DMS53 treated with DMSO at 0.1 percent for 48 hours (cell line): ENCODE measurements around the gene RAB27B.
"Not testable (repeated sequence)": the region's sequence is repeated elsewhere in the genome, so short reads cannot be mapped to it uniquely, and the experiment has no call there.

ENCODE experiments used
- DNase-seq: peaks from one replicate; lab custom pipeline; 2025; ENCODE audit not compliant: unreplicated experiment; lab: John Stamatoyannopoulos, UW

The RAB27B gene

DNA sequence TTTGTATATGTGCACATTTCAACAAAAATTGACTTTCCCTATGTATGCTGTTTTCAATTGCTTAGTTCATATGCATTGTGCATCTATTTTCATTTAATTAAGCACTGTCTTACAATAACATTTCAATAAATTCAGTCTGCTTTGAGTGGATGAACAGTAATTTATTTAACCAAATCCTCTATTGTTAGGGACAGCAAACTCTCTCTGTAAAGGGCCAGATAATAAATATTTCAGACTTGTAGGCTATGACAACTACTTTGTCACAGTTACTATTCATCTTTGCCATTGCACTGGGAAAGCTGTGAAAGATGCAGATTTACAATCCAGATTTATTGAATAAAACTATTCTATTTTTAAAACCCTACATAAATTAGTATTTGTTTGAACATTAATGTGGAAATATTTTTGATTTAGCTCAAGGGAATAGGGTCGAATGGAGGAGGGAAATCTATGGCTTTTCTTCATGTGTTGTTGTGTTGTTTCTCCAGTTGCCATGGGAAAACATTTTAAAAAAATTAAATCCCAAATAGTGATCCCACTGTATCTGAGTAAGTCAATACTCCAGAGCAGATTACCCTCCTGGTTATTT is 14.2 kb upstream of the RAB27B start:
- DNase-seq, result no peak

DNA sequence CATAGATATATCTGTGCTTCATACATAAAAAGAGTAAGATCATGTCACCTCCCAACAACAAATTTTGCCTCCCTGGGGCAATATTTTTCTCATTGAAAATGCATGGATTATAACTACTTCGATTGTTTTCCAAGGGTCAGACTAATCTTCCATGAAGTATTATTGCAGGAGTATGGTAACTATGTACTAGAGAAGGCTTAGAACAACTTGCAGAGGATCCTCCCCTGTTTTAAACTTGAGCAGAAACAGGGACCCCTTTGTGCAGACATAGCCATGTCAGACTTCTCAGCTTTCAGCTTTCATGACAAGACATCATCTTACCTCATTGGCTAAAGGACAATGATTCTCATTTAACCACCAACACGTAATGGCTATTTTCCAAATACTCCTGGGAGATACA is 13.2 kb upstream of the RAB27B start:
- no peak for DNase-seq

DNA sequence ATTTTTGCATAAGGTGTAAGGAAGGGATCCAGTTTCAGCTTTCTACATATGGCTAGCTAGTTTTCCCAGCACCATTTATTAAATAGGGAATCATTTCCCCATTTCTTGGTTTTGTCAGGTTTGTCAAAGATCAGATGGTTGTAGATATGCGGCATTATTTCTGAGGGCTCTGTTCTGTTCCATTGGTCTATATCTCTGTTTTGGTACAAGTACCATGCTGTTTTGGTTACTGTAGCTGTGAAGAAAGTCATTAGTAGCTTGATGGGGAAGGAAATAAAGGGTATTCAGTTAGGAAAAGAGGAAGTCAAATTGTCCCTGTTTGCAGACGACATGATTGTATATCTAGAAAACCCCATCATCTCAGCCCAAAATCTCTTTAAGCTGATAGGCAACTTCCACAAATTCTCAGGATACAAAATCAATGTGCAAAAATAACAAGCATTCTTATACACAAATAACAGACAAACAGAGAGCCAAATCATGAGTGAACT is 7.4 kb upstream of the RAB27B start:
- DNase-seq, result not testable (repeated sequence)

DNA sequence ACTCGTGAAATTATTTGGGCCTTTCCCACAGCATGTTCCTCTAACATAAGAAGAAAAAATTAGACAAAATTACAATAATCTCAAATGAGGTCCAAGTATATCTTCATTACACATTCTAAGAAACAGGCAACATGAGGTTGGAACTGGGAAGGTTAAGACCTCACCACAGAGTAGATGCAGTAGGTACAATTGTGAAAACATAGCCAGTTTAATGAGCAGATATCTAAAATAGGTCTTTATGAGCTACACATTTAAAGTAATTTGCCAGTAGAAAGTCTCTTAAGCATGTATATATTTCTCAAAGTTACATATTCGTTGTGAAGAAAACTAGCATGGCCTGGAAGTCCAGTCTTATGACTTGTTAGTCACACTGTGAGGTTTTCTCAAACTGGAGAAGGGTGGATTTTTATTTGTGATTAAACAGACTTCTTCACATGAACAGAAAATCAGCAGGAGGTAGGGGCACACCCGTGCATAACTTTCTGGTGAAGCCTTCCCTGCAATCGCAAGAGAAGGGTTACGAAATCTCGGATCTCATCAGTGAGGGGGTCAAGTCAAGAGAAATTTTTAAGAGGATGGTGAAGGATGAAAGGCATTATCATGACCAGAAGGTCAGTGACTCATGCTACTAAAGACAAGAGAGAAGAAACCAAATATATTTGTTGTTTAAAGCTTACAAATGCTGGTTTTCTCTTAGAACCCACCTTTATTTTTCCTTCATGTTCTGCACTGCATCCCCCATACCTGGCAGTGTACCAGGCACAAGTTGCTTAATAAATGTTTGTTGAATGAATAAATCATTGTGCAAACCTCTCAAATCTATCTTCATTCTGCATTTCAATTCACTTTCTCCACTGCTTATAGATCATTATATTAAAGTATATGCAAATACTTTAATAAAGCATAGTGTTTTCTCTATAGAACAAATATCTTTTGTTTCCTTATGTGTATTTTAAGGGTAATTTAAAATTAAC is 5.1 kb upstream of the RAB27B start:
- no peak for DNase-seq

DNA sequence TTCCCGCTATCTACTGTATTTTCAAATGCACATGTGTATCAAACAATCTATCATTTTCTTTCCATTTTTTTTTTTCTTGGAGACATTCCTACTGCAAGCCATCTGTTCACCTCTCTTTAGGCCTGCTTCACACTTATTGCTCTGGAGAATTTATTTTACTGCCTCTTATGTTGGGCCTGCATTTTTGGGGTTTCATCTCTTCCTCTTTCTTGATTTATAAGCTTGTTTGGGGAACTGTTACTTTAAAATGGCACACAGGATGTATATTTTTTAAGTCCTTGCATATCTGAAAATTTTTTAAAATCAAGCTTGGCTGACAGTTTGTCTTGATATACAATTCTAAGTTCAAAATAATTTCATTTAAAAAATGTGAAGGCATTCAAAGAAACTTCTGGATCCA is 3.5 kb upstream of the RAB27B start:
- no peak for DNase-seq

DNA sequence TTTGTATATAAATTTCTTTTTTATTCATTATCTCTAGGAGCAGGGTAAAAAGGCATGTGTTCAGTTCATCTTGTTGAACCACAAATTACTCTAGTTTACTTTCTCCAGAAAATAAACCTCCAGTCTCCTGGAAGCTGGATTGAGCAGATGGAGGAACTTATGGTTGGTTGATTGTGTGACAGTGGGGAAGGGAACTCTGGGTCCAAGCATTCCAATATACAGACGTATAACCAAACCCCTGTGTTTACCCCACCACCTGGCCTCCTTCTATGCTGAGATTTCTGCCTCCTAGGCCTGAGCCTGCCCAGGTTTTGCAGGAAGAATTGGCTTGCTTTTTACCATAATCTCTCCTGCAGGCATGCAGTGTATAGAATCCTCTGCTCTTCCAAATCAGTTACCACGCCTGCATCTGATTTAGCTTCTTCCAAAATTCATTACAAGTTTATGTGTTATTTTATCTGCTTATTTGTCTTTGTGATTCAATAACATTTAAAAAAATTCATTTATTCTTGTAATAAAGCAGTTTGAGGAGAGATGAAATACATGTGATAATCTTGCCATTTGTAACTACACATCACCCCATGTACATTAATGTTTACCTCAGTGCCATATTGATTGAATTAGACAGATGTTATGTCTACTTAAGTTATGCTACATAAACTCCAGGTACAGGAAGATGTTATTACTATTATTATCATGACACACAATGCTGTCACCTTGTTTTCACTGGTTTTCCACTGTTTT is 2.5 kb upstream of the RAB27B start:
- DNase-seq, result no peak

DNA sequence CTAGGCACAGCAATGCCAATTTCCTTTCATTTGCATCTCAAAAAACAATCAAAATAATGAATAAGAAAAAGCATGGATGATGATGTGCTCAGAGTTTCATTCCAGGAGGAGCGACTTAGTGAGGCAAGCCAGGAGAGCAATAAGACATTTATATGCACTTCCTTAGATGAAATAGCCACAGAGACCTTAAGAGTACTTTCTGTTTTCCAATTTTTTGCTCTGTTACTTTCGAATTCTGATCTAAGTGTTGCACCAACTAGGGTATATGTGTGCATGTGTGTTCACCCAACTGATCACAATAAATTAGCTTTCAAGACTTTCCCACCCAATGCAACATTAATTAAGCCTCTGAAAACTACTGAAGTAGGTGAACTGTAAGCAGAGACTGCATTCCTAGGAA is 709 bp downstream of the RAB27B start:
- DNase-seq, result peak; percentile 62

DNA sequence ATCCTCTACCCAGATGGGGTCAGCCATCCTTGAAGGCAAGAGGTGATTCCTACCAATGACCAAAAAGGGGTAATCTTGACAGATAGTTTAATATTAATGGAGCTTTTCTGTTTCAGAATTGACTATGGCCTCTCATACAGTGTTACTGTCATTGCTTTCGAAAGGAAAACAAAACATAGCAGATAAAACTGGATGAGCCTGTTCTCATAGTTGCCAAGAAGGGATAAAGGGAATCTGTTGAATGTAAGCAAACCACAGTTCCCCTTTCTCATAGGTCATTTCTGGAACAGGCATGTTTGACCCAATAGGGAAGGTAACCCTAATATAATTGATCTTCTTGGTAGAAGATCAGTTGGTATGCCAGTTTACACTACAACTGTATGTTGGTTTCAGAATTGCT is 1.6 kb downstream of the RAB27B start:
- peak; percentile 75 for DNase-seq

DNA sequence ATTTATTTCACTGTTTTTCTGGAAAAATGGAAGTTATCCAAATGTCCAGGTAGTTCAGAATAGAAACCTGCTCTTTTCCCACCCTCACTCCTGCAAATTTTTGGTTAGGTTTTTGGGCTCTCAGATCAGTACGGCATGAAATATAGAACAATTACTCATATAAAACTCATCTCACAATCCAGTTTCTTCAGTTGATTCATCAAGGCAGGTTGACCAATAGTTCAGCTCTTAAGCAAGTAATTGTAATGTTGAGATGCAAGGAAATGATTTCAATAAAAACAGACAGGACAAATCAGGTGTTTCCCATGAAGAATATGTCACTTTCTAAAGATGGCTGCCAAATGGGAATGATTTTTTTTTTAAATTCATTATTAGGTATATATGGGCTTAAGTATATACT is 2.0 kb downstream of the RAB27B start:
- DNase-seq, result no peak

DNA sequence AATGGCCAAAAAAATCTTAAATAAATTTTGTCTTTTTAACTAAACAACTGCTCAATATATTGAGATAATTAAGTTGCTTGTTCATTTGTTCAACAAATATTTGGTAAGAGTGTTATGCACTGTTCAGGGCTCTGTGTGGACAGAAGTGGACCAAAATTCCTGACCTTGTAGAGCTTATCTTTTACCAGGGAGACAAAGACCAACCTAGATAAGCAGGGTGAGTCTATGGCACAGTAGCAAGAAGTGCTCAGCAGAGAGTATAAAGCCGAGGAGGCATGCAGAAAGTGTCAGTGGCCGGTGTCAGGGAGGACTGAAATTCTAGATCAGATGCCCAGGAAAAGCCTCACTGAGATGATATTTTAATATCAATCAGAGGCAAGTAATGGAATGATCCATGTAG is 2.6 kb downstream of the RAB27B start:
- DNase-seq, result no peak

DNA sequence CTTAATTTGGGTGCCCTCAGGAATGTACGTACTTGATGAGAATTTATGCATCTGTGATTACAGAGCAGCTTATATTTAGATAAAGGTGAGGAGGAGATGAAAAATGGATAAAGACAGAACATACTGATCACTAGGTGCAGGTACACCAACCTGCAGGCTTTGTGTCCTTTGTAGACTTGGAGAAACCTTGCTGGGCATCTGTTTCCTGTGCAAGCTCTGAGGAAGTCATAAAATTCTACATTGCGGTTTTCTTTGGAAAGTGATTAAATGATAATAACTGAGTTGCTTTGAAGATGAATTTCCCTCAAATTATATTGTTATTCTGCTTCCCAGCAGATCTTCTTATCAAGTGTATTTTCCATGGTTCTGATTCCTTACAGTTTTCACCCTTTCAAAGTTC is 7.7 kb downstream of the RAB27B start:
- no peak for DNase-seq

DNA sequence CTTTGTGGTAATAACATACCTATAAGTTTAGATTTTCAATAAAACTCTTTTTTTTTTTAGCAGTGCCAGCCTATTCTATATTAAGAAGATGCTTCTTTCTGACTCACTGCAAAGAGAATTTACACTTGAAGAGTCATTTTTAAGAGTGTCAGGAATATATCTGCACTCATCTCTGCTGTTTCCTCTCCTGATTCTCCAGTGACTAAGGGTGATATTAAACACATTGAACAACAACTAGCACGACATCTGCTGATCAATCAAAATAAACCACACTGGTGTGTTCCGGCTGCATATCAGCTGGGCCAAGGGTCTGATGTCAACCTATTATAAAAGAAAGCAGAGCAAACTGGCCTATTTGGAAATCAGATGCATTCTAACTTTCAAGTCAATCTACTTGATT is 15.0 kb downstream of the RAB27B start:
- DNase-seq, result no peak

DNA sequence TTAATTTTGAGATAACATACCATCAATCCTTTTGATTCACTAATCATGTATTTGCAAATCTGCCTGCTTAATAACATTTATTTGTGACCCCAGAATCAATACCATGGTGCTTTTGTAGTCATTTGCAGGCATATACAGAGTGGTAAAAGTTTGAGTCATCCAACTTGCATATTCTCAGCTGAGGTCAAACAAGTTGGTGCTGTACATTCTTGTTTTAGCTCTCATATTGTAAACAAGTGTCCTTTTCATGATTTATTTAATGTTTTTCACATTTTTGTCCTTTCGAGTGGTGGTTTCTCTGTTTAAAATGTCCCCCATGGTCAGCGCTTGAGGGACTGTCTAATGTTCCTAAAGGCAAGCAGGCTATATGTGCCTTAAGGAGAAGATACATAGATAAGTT is 17.5 kb downstream of the RAB27B start:
- no peak for DNase-seq

DNA sequence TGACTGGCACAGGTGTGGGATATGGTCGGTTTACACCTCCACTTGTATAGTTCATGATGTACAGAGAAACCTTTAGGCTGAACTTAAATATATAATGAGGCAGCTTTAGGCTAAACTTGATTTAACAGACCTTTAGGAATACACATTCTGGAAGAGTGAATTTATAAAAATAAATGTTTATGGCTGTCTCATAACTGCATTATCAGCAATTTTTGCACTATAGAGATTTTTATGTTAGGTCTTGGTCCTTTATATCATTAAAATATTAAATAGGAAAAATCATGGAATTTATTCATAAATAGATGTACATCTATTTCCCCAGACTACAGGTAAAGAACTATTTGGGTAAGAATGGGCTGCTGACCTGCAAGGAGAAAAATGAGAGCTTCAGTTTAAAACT is 19.8 kb downstream of the RAB27B start:
- no peak for DNase-seq

DNA sequence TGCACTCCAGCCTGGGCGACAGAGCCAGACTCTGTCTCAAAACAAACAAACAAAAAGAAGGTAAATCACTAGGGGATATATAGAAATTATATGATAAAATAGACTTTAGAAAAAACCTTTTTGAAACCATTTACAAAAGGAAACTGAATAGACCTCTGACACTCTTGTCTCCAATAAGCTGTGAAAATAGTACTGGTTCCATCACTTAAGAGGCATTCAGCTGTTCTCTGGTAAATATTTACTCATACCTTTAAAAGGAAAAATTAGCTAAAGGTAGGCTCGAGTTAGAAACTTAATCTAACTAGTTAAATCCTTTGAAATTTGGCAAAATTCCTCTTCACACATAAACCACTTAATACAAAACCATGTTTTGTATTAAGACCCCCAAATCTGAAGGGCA is 21.4 kb downstream of the RAB27B start:
- peak; percentile 97 for DNase-seq

DNA sequence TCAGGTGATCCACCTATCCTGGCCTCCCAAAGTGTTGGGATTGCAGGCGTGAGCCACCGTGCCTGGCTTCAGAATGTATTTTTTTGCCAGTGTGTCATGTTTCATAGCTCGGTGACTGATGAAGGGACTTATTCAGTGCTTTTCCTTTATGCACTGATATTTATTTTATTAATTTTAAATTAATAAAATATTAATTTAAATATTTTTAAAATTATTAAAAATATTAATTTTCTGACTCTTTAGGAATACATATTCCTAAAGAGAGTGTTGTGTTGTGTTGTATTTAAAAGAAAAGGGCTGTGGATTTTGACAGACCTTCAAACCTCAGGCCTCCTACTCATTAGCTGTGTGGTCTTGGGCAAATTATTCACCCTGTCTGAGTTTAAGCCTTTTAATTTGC is 22.3 kb downstream of the RAB27B start:
- DNase-seq, result no peak

DNA sequence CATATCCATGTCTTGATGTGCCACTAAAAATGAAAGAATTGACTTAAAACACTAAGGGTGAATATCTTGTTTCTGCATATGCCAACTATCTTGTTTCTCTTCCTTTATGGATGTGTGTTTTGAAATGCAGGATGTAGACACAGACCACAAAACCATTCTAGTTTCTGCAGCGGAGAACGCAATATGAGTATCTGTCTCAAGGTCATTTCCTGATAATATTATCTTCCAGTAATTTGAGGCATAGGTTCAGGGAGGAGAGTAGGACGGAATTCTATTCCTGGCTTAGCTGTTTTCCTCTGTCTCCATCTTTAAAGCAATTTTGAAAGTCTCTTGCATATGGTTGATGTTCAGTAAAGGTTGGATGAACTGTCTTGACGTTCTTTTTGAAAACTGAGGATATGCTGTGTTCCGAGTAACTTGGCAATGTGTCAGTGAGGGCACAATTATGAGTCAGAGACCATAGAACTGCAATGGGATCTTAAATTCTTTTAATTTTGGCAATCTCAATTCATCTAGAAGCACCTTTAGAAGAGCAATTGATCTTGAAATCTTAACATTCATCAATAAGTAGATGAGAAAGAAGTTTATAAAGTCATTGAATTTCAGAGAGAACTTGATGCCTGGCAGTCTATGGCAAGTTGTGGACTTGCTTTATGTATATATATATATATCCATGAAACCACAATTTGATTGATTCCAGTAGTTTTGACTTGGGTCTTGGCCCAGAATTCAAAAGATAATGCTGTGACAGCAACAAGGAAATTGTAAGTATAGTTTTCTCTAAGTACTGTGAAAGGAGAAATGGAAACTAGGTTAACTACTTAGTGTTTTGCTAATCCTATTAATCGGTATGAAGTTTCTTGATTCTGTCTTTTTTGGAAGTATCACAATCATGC is 24.8 kb downstream of the RAB27B start:
- no peak for DNase-seq

DNA sequence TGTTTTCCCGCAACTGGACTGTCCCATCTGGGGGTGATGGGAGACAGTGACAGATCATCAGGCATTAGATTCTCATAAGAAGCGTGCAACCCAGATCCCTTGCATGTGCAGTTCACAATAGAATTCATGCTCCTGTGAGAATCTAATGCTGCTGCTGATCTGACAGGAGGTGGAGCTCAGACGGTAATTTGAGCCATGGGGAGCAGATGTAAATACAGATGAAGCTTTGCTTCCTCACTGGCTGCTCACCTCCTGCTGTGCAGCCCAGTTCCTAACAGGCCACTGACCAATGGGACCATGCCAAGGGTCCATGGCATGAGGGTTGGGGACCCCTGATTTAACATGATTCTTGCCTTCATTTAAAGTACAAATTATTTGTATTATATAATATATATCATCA is 26.8 kb downstream of the RAB27B start:
- DNase-seq, result peak; percentile 27

DNA sequence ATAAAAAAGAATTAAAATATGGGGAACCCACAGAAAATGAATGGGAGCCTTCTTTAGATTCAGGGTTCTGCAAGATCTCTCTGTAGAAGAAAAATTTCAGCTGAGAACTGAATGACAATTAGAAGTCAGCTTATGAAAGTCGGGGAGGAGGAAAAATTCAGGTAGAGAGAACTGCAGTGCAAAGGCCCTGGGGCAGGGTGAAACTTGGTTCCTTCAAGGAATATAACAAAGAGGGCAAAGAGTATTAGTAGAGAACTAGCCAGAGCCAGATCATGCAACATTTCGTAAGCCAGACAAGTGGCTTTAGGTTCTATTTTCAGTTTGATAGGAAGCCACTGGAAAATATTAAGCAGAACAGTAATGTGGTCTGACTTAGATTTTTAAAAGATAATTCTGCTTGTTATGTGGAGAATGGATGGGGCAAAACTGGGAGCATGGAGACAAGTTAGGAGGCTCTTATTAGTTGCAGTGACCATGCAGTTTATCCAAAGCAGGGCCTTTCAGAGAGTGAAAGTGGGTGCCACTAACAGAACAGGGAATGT is 27.9 kb downstream of the RAB27B start:
- no peak for DNase-seq

DNA sequence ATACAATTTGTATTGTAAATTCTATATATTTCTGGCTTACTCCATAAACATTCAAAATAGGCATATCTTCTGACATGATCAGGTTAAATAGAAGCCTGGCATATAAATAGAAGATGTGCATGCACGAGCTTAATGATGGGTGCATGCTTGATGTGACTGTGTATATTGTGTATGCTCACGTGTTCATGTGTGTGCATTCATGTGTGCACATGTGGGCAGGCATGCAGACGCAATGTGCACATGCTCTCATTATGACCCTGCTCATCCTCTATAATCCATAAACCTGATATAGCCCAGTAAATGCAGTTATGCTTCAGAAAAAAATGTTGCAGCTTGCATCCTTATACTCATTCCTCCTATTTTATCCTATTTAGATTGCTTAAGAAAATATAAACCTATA is 29.2 kb downstream of the RAB27B start:
- no peak for DNase-seq
